ENCODE data around the gene GMNC.

The GMNC gene, protein sequence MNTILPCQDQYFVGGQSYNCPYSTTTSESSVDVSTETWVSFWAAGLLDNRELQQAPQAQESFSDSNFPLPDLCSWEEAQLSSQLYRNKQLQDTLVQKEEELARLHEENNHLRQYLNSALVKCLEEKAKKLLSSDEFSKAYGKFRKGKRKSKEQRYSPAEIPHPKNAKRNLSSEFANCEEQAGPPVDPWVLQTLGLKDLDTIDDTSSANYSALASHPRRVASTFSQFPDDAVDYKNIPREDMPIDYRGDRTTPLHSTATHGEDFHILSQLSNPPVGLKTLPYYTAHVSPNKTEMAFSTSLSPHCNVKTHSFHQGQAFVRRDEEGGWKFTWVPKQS

DNA sequence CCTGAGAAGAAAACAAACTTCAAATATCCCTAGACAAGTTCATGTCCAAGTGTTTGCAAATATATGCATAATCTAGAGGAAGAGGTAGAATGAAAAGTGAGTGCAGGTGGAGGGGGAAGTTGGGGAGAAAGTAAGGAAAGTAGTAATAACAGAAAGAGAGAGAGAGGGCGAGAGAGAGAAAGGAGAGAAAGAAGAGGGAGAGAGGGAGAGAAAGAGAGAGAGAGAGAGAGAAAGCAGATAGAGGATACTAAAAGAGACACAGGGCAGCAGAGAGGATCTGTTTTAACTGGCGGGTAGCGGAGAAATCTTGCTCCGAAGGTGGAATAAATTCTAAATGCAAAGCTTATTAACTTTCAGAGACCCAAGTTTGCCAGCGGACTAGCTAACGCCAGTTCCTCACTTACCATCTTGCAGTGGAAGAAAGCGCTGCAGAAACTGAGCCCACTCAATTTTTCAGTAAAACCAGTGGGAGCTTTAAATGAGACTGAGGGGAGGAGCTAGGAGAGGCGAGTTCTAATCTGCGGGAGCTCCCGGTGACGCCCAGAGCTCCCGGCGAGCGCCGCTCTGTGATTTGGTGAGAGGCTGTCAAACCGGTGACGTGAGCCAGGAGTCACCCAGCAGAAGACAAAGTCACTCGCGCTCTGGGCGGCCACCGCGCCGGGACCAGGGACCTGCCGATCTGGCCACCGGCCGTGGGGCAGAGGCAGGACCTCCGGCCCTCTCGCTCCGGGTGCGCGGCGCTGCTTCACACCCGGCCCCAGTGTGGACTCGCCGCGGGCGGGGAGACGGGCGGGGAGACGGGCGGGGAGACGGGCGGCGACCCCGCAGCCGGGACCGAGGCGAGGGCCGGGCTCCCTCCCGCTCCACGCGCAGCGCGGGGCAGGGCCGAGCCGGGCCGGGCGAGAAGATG is at the start of gene GMNC:
Gene GMNC (minus strand): TSS at position 486 of the 910 bp plus-strand sequence. CDS start 79 bp downstream, at position 407.
- H3K9me3 ChIP-seq (ENCODE audit: control insufficient read depth in 5 of 5, low read length in 5 of 5) = no peaks in the 10 kb centered on the region
- no peaks in the 10 kb centered on the region for H3K27me3 ChIP-seq (ENCODE audit: control insufficient read depth in 5 of 5, insufficient read depth in 4 of 5, low read length in 5 of 5)
- H3K9ac ChIP-seq (ENCODE audit: low read length in 5 of 5) = peak within 1 kb of the TSS; percentile 17 to 78 (median 71)
- peak within 1 kb of the TSS; percentile 71 to 78 (median 75) for H3K4me3 ChIP-seq (ENCODE audit: low read depth in 1 of 5, low read length in 5 of 5)
- no peaks in the 10 kb centered on the region for H3K36me3 ChIP-seq (ENCODE audit: control insufficient read depth in 5 of 5, insufficient read depth in 5 of 5, low read length in 5 of 5)
- H3K4me1 ChIP-seq (ENCODE audit: control insufficient read depth in 5 of 5, insufficient read depth in 5 of 5, low read length in 5 of 5) = peaks cover 0 to 13% (median 6%) of the 10 kb centered on the region in 5 donors
- no peak within 1 kb of the TSS for H3K27ac ChIP-seq (ENCODE audit: low read depth, low read length)

DNA sequence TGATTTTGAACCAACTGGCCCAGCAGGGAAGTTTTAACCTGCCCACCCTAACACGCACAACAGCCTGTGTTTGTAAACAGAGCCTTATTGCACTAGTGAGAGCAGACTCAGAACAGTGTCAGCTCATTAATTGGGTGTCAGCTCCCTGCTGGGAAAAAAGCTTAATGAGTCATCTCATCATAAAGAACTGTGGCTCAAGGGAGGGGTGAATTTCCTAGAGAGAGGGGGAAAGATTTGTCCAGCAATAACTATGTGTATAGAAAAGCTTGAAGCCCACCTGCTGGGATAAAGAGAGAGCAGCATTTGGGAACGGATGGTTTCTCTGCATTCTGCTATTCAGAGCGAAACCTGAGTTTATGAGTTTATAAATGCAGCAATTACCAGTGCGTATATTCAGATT is 48.9 kb upstream of the GMNC start:
- H3K27me3 ChIP-seq (ENCODE audit: control insufficient read depth in 5 of 5, insufficient read depth in 4 of 5, low read length in 5 of 5) = no peaks in the 10 kb centered on the region
- H3K4me3 ChIP-seq (ENCODE audit: low read depth in 1 of 5, low read length in 5 of 5) = no peak overlapping the region
- no peaks in the 10 kb centered on the region for H3K36me3 ChIP-seq (ENCODE audit: control insufficient read depth in 5 of 5, insufficient read depth in 5 of 5, low read length in 5 of 5)
- no peaks in the 10 kb centered on the region for H3K4me1 ChIP-seq (ENCODE audit: control insufficient read depth in 5 of 5, insufficient read depth in 5 of 5, low read length in 5 of 5)
- H3K27ac ChIP-seq (ENCODE audit: low read depth, low read length) = no peak overlapping the region
- H3K9ac ChIP-seq (ENCODE audit: low read length in 5 of 5) = no peak overlapping the region
- H3K9me3 ChIP-seq (ENCODE audit: control insufficient read depth in 5 of 5, low read length in 5 of 5) = no peaks in the 10 kb centered on the region

DNA sequence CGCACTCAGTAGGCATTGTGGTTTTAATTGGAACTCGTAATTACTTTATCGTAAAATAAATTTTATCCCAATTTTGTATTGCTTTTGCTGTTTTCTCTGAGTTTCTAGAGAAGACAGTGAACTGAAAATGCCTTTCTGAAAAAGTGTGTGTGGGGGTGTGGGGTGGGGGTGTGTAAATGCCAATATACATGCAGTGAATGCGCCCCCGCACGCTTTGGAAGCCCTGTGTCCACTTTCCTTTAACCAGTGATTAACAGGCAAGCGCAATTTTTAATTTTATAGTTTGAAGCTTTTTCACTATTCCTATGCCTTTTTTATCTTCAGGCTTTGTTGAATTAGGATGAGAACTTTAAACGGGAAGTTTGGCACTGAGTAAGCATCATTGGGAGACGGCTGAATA is 47.4 kb upstream of the GMNC start:
- no peak overlapping the region for H3K4me3 ChIP-seq (ENCODE audit: low read depth in 1 of 5, low read length in 5 of 5)
- no peak overlapping the region for H3K9ac ChIP-seq (ENCODE audit: low read length in 5 of 5)
- no peaks in the 10 kb centered on the region for H3K4me1 ChIP-seq (ENCODE audit: control insufficient read depth in 5 of 5, insufficient read depth in 5 of 5, low read length in 5 of 5)
- H3K9me3 ChIP-seq (ENCODE audit: control insufficient read depth in 5 of 5, low read length in 5 of 5) = no peaks in the 10 kb centered on the region
- no peaks in the 10 kb centered on the region for H3K36me3 ChIP-seq (ENCODE audit: control insufficient read depth in 5 of 5, insufficient read depth in 5 of 5, low read length in 5 of 5)
- no peak overlapping the region for H3K27ac ChIP-seq (ENCODE audit: low read depth, low read length)
- H3K27me3 ChIP-seq (ENCODE audit: control insufficient read depth in 5 of 5, insufficient read depth in 4 of 5, low read length in 5 of 5) = no peaks in the 10 kb centered on the region

DNA sequence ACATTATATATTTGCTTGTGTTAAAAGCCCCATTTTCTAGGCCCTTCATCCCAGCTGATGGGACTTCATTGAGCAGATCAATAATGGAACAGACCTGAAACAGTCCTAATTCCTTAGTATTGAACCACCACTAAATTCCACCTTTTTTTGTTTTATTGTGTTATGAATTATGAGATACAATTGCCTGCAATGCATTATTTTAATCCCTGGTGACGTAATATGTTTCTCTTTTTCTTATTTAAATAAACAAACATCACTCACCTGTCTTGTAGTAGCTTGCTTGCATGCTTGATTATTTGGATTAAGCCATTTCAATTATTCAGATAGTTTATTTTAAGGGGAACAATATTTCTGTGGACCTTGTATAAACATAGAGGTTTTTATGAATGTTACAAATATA is 40.7 kb upstream of the GMNC start:
- Histone ChIP-seq H3K9me3 (ENCODE audit: control insufficient read depth in 5 of 5, low read length in 5 of 5) (peaks cover 0 to 11% (median 0%) of the 10 kb centered on the region in 5 donors), H3K36me3 (ENCODE audit: control insufficient read depth in 5 of 5, insufficient read depth in 5 of 5, low read length in 5 of 5) (no peaks in the 10 kb centered on the region), H3K27me3 (ENCODE audit: control insufficient read depth in 5 of 5, insufficient read depth in 4 of 5, low read length in 5 of 5) (no peaks in the 10 kb centered on the region), H3K9ac (ENCODE audit: low read length in 5 of 5) (no peak overlapping the region), H3K4me3 (ENCODE audit: low read depth in 1 of 5, low read length in 5 of 5) (no peak overlapping the region), H3K27ac (ENCODE audit: low read depth, low read length) (no peak overlapping the region), H3K4me1 (ENCODE audit: control insufficient read depth in 5 of 5, insufficient read depth in 5 of 5, low read length in 5 of 5) (no peaks in the 10 kb centered on the region)

- peaks cover 0 to 11% (median 0%) of the 10 kb centered on the region in 5 donors for H3K9me3 ChIP-seq (ENCODE audit: control insufficient read depth in 5 of 5, low read length in 5 of 5)
- H3K27me3 ChIP-seq (ENCODE audit: control insufficient read depth in 5 of 5, insufficient read depth in 4 of 5, low read length in 5 of 5) = no peaks in the 10 kb centered on the region
- H3K9ac ChIP-seq (ENCODE audit: low read length in 5 of 5) = no peak overlapping the region
- H3K27ac ChIP-seq (ENCODE audit: low read depth, low read length) = no peak overlapping the region
- H3K4me3 ChIP-seq (ENCODE audit: low read depth in 1 of 5, low read length in 5 of 5) = no peak overlapping the region
- no peaks in the 10 kb centered on the region for H3K4me1 ChIP-seq (ENCODE audit: control insufficient read depth in 5 of 5, insufficient read depth in 5 of 5, low read length in 5 of 5)
- no peaks in the 10 kb centered on the region for H3K36me3 ChIP-seq (ENCODE audit: control insufficient read depth in 5 of 5, insufficient read depth in 5 of 5, low read length in 5 of 5)
Measured at GRCh38 chr3:190902292-190902691, 39.8 kb upstream of the GMNC start.

DNA sequence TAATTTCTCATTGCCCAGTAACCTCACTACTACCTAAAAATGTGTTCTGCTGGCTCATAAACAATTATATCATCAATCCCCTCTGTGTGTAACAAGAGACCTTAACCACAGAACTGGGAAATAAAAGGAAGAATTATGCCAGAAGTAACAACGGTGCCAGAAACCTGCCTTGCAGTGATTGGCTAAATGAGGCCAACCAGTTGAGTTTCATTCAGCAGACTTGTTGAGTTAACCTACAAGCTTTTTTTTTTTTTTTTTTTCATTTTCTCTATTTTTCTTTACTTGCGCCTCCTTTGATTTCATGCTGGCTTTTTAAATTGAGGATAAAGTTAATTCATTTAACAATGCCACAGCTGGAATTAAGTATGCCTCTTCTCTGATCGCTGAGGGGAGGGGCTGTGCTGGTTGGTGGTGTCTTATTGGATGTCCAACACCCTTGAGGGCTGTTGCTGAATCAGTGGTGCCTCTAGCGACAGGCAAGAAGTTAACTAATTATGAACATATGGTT is 30.0 kb upstream of the GMNC start:
- Histone ChIP-seq H3K4me1 (ENCODE audit: control insufficient read depth in 5 of 5, insufficient read depth in 5 of 5, low read length in 5 of 5) (no peaks in the 10 kb centered on the region), H3K36me3 (ENCODE audit: control insufficient read depth in 5 of 5, insufficient read depth in 5 of 5, low read length in 5 of 5) (no peaks in the 10 kb centered on the region), H3K9ac (ENCODE audit: low read length in 5 of 5) (no peak overlapping the region), H3K4me3 (ENCODE audit: low read depth in 1 of 5, low read length in 5 of 5) (no peak overlapping the region), H3K27ac (ENCODE audit: low read depth, low read length) (no peak overlapping the region), H3K9me3 (ENCODE audit: control insufficient read depth in 5 of 5, low read length in 5 of 5) (peaks cover 6 to 11% (median 8%) of the 10 kb centered on the region in 5 donors), H3K27me3 (ENCODE audit: control insufficient read depth in 5 of 5, insufficient read depth in 4 of 5, low read length in 5 of 5) (peaks cover 0 to 2% (median 0%) of the 10 kb centered on the region in 5 donors)

- H3K36me3 ChIP-seq (ENCODE audit: control insufficient read depth in 5 of 5, insufficient read depth in 5 of 5, low read length in 5 of 5) = no peaks in the 10 kb centered on the region
- no peaks in the 10 kb centered on the region for H3K9me3 ChIP-seq (ENCODE audit: control insufficient read depth in 5 of 5, low read length in 5 of 5)
- H3K4me1 ChIP-seq (ENCODE audit: control insufficient read depth in 5 of 5, insufficient read depth in 5 of 5, low read length in 5 of 5) = peaks cover 0 to 2% (median 0%) of the 10 kb centered on the region in 5 donors
- no peak overlapping the region for H3K9ac ChIP-seq (ENCODE audit: low read length in 5 of 5)
- no peak overlapping the region for H3K27ac ChIP-seq (ENCODE audit: low read depth, low read length)
- H3K4me3 ChIP-seq (ENCODE audit: low read depth in 1 of 5, low read length in 5 of 5) = no peak overlapping the region
- H3K27me3 ChIP-seq (ENCODE audit: control insufficient read depth in 5 of 5, insufficient read depth in 4 of 5, low read length in 5 of 5) = peaks cover 0 to 2% (median 0%) of the 10 kb centered on the region in 5 donors
Measured at GRCh38 chr3:190886945-190887344, 24.5 kb upstream of the GMNC start.

- Histone ChIP-seq H3K4me1 (ENCODE audit: control insufficient read depth in 5 of 5, insufficient read depth in 5 of 5, low read length in 5 of 5) (peaks cover 0 to 2% (median 0%) of the 10 kb centered on the region in 5 donors), H3K4me3 (ENCODE audit: low read depth in 1 of 5, low read length in 5 of 5) (no peak overlapping the region), H3K36me3 (ENCODE audit: control insufficient read depth in 5 of 5, insufficient read depth in 5 of 5, low read length in 5 of 5) (no peaks in the 10 kb centered on the region), H3K9me3 (ENCODE audit: control insufficient read depth in 5 of 5, low read length in 5 of 5) (no peaks in the 10 kb centered on the region), H3K9ac (ENCODE audit: low read length in 5 of 5) (no peak overlapping the region), H3K27me3 (ENCODE audit: control insufficient read depth in 5 of 5, insufficient read depth in 4 of 5, low read length in 5 of 5) (peaks cover 0 to 2% (median 0%) of the 10 kb centered on the region in 5 donors), H3K27ac (ENCODE audit: low read depth, low read length) (no peak overlapping the region)
Measured at GRCh38 chr3:190883973-190884832, 21.7 kb upstream of the GMNC start.

- H3K4me1 ChIP-seq (ENCODE audit: control insufficient read depth in 5 of 5, insufficient read depth in 5 of 5, low read length in 5 of 5) = peaks cover 0 to 2% (median 0%) of the 10 kb centered on the region in 5 donors
- no peak overlapping the region for H3K9ac ChIP-seq (ENCODE audit: low read length in 5 of 5)
- H3K4me3 ChIP-seq (ENCODE audit: low read depth in 1 of 5, low read length in 5 of 5) = no peak overlapping the region
- H3K27ac ChIP-seq (ENCODE audit: low read depth, low read length) = no peak overlapping the region
- H3K9me3 ChIP-seq (ENCODE audit: control insufficient read depth in 5 of 5, low read length in 5 of 5) = no peaks in the 10 kb centered on the region
- H3K27me3 ChIP-seq (ENCODE audit: control insufficient read depth in 5 of 5, insufficient read depth in 4 of 5, low read length in 5 of 5) = peaks cover 0 to 2% (median 0%) of the 10 kb centered on the region in 5 donors
- no peaks in the 10 kb centered on the region for H3K36me3 ChIP-seq (ENCODE audit: control insufficient read depth in 5 of 5, insufficient read depth in 5 of 5, low read length in 5 of 5)
Measured at GRCh38 chr3:190883141-190883540, 20.6 kb upstream of the GMNC start.
